ENCODE results near the gene SMYD3.

DNA sequence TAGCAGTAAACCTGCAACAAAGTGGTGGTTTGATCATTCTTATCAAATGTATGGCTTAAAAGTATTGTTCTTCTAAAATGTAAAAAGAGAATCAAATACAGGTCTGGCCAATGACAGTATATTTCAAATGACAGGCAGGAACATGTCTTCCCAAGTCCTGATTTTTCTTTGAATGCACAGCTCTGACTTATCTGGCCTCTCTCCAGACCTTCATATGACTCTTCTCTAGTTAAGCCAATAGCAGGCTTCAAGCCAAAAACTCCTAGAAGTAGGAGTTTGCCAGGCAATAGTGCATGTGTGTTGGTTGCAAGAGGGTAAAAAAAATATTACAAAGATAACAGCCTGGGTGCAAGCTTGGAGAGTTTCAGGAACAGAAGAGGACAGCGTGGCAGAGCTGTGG is 345.5 kb downstream of the SMYD3 start:
- TF ChIP-seq CTCF (IDR thresholded peaks at IDR 0.05 in 8 of 11, conservative IDR thresholded peaks at IDR 0.05 in 3 of 11) (no peak), POLR2A (IDR thresholded peaks at IDR 0.05) (no peak)

All from spleen (tissue), 7 donors.